PC-3 (cell line): ENCODE results near the gene GNAZ. TPM values are rescaled to one million over a fixed set of nuclear protein-coding genes. Genes with fewer than 3 reads are reported as not detected.

Source experiments
- ATAC-seq: fragments of 200-7000 bp; cut with Tn5 transposase; 2 replicates; pipeline ENCODE4 v1.9.1; 2020; ENCODE audit warnings: mild to moderate bottlenecking, moderate library complexity
- BruUV-seq: library from RNA; stranded (reverse); fragments of 400-500 nt; replicated peaks from 2 replicates; lab custom pipeline; 2021; lab: Mats Ljungman, UMichigan
- CTCF ChIA-PET: fragments of 300-600 bp; sonication (Branson Sonifier 250); formaldehyde crosslinking; loops from one replicate; lab custom pipeline; 2022; ENCODE audit warnings: antibody characterized with exemption; lab: Charles Lee
- POLR2A ChIA-PET: fragments of 300-600 bp; sonication (Branson Sonifier 250); formaldehyde crosslinking; loops from one replicate; lab custom pipeline; 2022; ENCODE audit warnings: antibody characterized with exemption; ENCODE audit not compliant: unreplicated experiment; lab: Charles Lee
- DNase-seq: peaks from one replicate; pipeline ENCODE4 v3.0.0-alpha.2; 2015
- H2AFZ ChIP-seq: fragments of 300-600 bp; sonication (generic); 2 replicates; pipeline ENCODE4 v1.6.0; 2016; ENCODE audit warnings: antibody characterized with exemption, low read length
- H3F3A ChIP-seq: fragments of 300-600 bp; sonication (generic); one replicate; pipeline ENCODE4 v1.6.0; 2017; ENCODE audit warnings: antibody characterized with exemption, low read length, control low read depth, mild to moderate bottlenecking; ENCODE audit not compliant: unreplicated experiment
- H3K27ac ChIP-seq: fragments of 300-600 bp; sonication (generic); 2 replicates; pipeline ENCODE4 v1.5.1; 2016; ENCODE audit warnings: mild to moderate bottlenecking, low read length
- H3K27me3 ChIP-seq: fragments of 300-600 bp; sonication (generic); 2 replicates; pipeline ENCODE4 v1.6.1; 2016; ENCODE audit warnings: low read length, mixed read lengths
- H3K36me3 ChIP-seq: fragments of 300-600 bp; sonication (generic); 2 replicates; pipeline ENCODE4 v1.6.1; 2016; ENCODE audit warnings: low read depth, mixed run types, low read length, mixed read lengths
- H3K4me1 ChIP-seq: fragments of 300-600 bp; sonication (generic); 2 replicates; pipeline ENCODE4 v1.5.1; 2016; ENCODE audit warnings: low read length; ENCODE audit not compliant: insufficient read depth
- H3K4me2 ChIP-seq: fragments of 300-600 bp; sonication (generic); 2 replicates; pipeline ENCODE4 v1.6.0; 2016; ENCODE audit warnings: low read length
- H3K4me3 ChIP-seq: fragments of 300-600 bp; sonication (generic); 2 replicates; pipeline ENCODE4 v1.5.1; 2016; ENCODE audit warnings: mild to moderate bottlenecking, low read length, mixed read lengths
- H3K79me2 ChIP-seq: fragments of 300-600 bp; sonication (generic); 2 replicates; pipeline ENCODE4 v1.6.1; 2017; ENCODE audit warnings: low read length, mixed read lengths
- H3K9ac ChIP-seq: fragments of 300-600 bp; sonication (generic); 2 replicates; pipeline ENCODE4 v1.6.0; 2016; ENCODE audit warnings: mild to moderate bottlenecking, low read length
- H3K9me2 ChIP-seq: fragments of 300-600 bp; sonication (generic); replicated peaks from 2 replicates; pipeline ENCODE4 v1.6.1; 2016; ENCODE audit warnings: mixed run types, low read length, mixed read lengths
- H3K9me3 ChIP-seq: fragments of 300-600 bp; sonication (generic); 2 replicates; pipeline ENCODE4 v1.6.1; 2016; ENCODE audit warnings: low read length, mixed read lengths
- H4K20me1 ChIP-seq: fragments of 300-600 bp; sonication (generic); 2 replicates; pipeline ENCODE4 v1.6.1; 2016; ENCODE audit warnings: low read length, mixed read lengths
- EZH2 ChIP-seq: fragments of 300-600 bp; sonication (generic); IDR thresholded peaks from one replicate; pipeline ENCODE4 v1.6.1; 2017; ENCODE audit warnings: antibody characterized with exemption, mild to moderate bottlenecking, low read length; ENCODE audit not compliant: unreplicated experiment
- EZH2phosphoT487 ChIP-seq: fragments of 300-600 bp; sonication (generic); IDR thresholded peaks from 2 replicates; pipeline ENCODE4 v1.6.1; 2018; ENCODE audit warnings: mild to moderate bottlenecking, antibody characterized with exemption, low read length, borderline replicate concordance
- intact Hi-C: fragments of 100-400 bp; cut with micrococcal nuclease; formaldehyde crosslinking; loops from 2 replicates; pipeline ENCODE4 v1.9.0; 2023
- total RNA-seq: library from RNA; depleted of rRNA; stranded (reverse); fragments of >200 nt; gene quantifications from 2 replicates; pipeline ENCODE4 v1.2.3, GENCODE V29; 2014
- TF ChIP-seq, protein P1 (sequence below): fragments of 300-600 bp; sonication (generic); conservative IDR thresholded peaks from 2 replicates; pipeline ENCODE4 v1.5.1; 2017; ENCODE audit warnings: antibody characterized with exemption, low read depth, mild to moderate bottlenecking, low read length

The GNAZ gene
- total RNA-seq, 1 experiment from 2014 or later: 14.4 TPM

- Histone ChIP-seq H3K27ac (no peak overlapping the region), H3K4me2 (no peak overlapping the region)
- CTCF ChIA-PET: no interaction called here
Observed at GRCh38 chr22:23077627-23078461, 7.5 kb downstream of the GNAZ start.

DNA sequence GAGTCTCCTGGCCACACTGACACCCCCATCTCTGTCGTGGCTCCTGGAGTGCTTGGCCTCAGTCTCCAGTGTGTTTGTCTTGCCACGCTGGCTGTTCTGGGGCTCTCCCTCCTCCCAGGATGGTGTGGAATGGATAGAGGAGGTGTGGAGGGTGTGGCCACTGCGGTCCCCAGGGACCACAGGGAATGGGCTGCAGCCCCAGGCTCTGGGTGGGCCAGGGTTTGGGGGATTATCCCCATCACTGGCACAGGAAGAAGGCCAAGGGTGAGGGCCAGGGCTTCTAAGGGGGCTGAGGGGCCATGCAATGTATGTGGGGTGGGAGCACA lies 8.1 kb downstream of the GNAZ start:
- Histone ChIP-seq H3K9me2 (no peaks in the 10 kb centered on the region), H3F3A (no peaks in the 10 kb centered on the region), H3K27me3 (no peaks in the 10 kb centered on the region), H3K9me3 (no peaks in the 10 kb centered on the region), H3K27ac (no peak overlapping the region), H3K79me2 (no peaks in the 10 kb centered on the region), H3K4me2 (no peak overlapping the region), H3K9ac (no peak overlapping the region), H4K20me1 (no peaks in the 10 kb centered on the region), H3K4me1 (no peaks in the 10 kb centered on the region), H3K36me3 (no peaks in the 10 kb centered on the region), H2AFZ (no peak overlapping the region), H3K4me3 (no peak overlapping the region)
- no TSS peak for BruUV-seq
- ATAC-seq (no peak), DNase-seq (no peak)
- CTCF ChIA-PET: no interaction called here
- TF ChIP-seq, protein P1, sequence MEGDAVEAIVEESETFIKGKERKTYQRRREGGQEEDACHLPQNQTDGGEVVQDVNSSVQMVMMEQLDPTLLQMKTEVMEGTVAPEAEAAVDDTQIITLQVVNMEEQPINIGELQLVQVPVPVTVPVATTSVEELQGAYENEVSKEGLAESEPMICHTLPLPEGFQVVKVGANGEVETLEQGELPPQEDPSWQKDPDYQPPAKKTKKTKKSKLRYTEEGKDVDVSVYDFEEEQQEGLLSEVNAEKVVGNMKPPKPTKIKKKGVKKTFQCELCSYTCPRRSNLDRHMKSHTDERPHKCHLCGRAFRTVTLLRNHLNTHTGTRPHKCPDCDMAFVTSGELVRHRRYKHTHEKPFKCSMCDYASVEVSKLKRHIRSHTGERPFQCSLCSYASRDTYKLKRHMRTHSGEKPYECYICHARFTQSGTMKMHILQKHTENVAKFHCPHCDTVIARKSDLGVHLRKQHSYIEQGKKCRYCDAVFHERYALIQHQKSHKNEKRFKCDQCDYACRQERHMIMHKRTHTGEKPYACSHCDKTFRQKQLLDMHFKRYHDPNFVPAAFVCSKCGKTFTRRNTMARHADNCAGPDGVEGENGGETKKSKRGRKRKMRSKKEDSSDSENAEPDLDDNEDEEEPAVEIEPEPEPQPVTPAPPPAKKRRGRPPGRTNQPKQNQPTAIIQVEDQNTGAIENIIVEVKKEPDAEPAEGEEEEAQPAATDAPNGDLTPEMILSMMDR: no peak
- TF ChIP-seq EZH2 (no peak), EZH2phosphoT487 (no peak)
- POLR2A ChIA-PET: no interaction called here
- intact Hi-C loops: no loop called here

More at GRCh38 chr22:23077627-23078461, 7.5 kb downstream of the GNAZ start:
- Histone ChIP-seq H3K4me1 (no peaks in the 10 kb centered on the region), H3K9me2 (no peaks in the 10 kb centered on the region), H4K20me1 (no peaks in the 10 kb centered on the region), H3K9me3 (no peaks in the 10 kb centered on the region), H2AFZ (no peak overlapping the region), H3F3A (no peaks in the 10 kb centered on the region), H3K27me3 (no peaks in the 10 kb centered on the region), H3K36me3 (no peaks in the 10 kb centered on the region), H3K79me2 (no peaks in the 10 kb centered on the region), H3K4me3 (no peak overlapping the region), H3K9ac (no peak overlapping the region)
- no peak for ATAC-seq
- BruUV-seq: no TSS peak
- POLR2A ChIA-PET: no interaction called here
- TF ChIP-seq EZH2phosphoT487 (no peak), EZH2 (no peak)
- TF ChIP-seq, protein P1: no peak
- DNase-seq: no peak
- intact Hi-C loops: no loop called here

DNA sequence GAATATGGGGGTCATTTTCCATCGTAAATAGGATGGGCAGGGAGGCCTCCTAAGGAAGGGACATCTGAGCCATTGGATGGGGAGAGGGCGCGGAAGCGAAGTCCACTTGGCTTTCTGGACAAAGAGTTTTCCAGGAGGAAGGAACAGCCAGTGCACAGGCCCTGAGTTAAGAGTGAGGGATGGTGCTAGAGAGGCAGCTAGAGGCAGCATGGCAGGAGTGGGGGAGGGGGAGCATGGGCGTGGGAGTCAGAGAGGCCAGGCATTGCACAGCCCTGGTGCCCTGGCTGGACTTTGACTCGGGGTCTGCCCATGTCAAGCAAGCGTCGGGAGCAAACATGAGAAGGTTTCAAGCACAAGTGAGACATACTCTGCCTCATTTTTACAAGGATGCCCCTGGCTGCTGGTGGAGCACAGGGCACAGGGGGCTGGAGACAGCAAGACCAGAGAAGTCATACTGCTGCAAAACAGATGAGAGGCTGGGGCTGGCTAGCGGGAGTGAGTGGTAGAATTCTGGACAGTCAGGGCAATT lies 9.0 kb downstream of the GNAZ start:
- Histone ChIP-seq H3K4me3 (no peak overlapping the region), H3K9me2 (no peaks in the 10 kb centered on the region), H3F3A (no peaks in the 10 kb centered on the region), H4K20me1 (no peaks in the 10 kb centered on the region), H3K4me2 (no peak overlapping the region), H3K4me1 (no peaks in the 10 kb centered on the region), H3K9me3 (no peaks in the 10 kb centered on the region), H3K27me3 (no peaks in the 10 kb centered on the region), H3K9ac (no peak overlapping the region), H3K79me2 (no peaks in the 10 kb centered on the region), H3K27ac (no peak overlapping the region), H3K36me3 (no peaks in the 10 kb centered on the region), H2AFZ (no peak overlapping the region)
- TF ChIP-seq EZH2: no peak
- no peak for TF ChIP-seq EZH2phosphoT487
- TF ChIP-seq, protein P1: no peak
- ChIA-PET POLR2A (no interaction called here), CTCF (no interaction called here)
- DNase-seq (no peak), ATAC-seq (no peak)
- intact Hi-C loops: no loop called here
- no TSS peak for BruUV-seq
